Endothelial cell (in vitro differentiated cells): ENCODE data around the gene CLN3. TPM values are rescaled to one million over a fixed set of nuclear protein-coding genes. Genes with fewer than 3 reads are reported as not detected.

Experiments
- DNase-seq: peaks from one replicate; pipeline ENCODE4 v3.0.0; 2021; ENCODE audit warnings: low spot score
- H3K27ac Mint-ChIP-seq: one replicate; pipeline ENCODE4 v1.8.0; 2021; ENCODE audit warnings: mixed read lengths, inconsistent platforms; ENCODE audit not compliant: unreplicated experiment
- H3K27me3 Mint-ChIP-seq: one replicate; pipeline ENCODE4 v1.8.0; 2021; ENCODE audit warnings: mild to moderate bottlenecking, moderate library complexity, mixed read lengths, inconsistent platforms; ENCODE audit not compliant: unreplicated experiment
- H3K36me3 Mint-ChIP-seq: one replicate; pipeline ENCODE4 v1.8.0; 2021; ENCODE audit warnings: mild to moderate bottlenecking, low read depth, mixed read lengths, inconsistent platforms; ENCODE audit not compliant: unreplicated experiment
- H3K4me1 Mint-ChIP-seq: one replicate; pipeline ENCODE4 v1.8.0; 2021; ENCODE audit warnings: mild to moderate bottlenecking, mixed read lengths, inconsistent platforms; ENCODE audit not compliant: unreplicated experiment
- H3K4me3 Mint-ChIP-seq: one replicate; pipeline ENCODE4 v1.8.0; 2021; ENCODE audit warnings: mild to moderate bottlenecking, mixed read lengths, inconsistent platforms; ENCODE audit not compliant: unreplicated experiment
- H3K9me3 Mint-ChIP-seq: one replicate; pipeline ENCODE4 v1.8.0; 2021; ENCODE audit warnings: mixed read lengths, inconsistent platforms; ENCODE audit not compliant: unreplicated experiment
- CTCF ChIP-seq: fragments of 200-600 bp; sonication (generic); IDR thresholded peaks from one replicate; pipeline ENCODE4 v1.5.0; 2021; ENCODE audit warnings: antibody characterized with exemption; ENCODE audit not compliant: unreplicated experiment
- total RNA-seq: library from RNA; stranded (reverse); fragmentation: NEBNext Ultra II Directional; extraction: Animal tissue kit (Norgen Biotek cat#: 25700); gene quantifications from one replicate; pipeline ENCODE4 v1.2.1, GENCODE V29; 2021; ENCODE audit not compliant: unreplicated experiment

Gene CLN3
- total RNA-seq, 1 donor from 2014 or later, result 33.6 TPM

GRCh38 chr16:28524681-28525171 lies 32.9 kb upstream of the CLN3 start:
- H3K27ac Mint-ChIP-seq, result no peak overlapping the region
- no peaks in the 10 kb centered on the region for H3K4me1 Mint-ChIP-seq
- TF ChIP-seq CTCF, result no peak

GRCh38 chr16:28522792-28523191 lies 30.9 kb upstream of the CLN3 start:
- no peaks in the 10 kb centered on the region for H3K4me1 Mint-ChIP-seq
- H3K27me3 Mint-ChIP-seq, result no peaks in the 10 kb centered on the region
- no peaks in the 10 kb centered on the region for H3K9me3 Mint-ChIP-seq
- TF ChIP-seq CTCF, result no peak
- no peak overlapping the region for H3K27ac Mint-ChIP-seq
- no peak overlapping the region for H3K4me3 Mint-ChIP-seq
- DNase-seq, result no peak
- H3K36me3 Mint-ChIP-seq, result peaks cover 11% of the 10 kb centered on the region

More at GRCh38 chr16:28524681-28525171, 32.9 kb upstream of the CLN3 start:
- no peak for DNase-seq
- H3K9me3 Mint-ChIP-seq, result no peaks in the 10 kb centered on the region
- H3K27me3 Mint-ChIP-seq, result no peaks in the 10 kb centered on the region
- H3K36me3 Mint-ChIP-seq, result peaks cover 11% of the 10 kb centered on the region
- no peak overlapping the region for H3K4me3 Mint-ChIP-seq

- Mint-ChIP-seq H3K27ac (no peak overlapping the region), H3K27me3 (no peaks in the 10 kb centered on the region), H3K4me1 (no peaks in the 10 kb centered on the region), H3K9me3 (no peaks in the 10 kb centered on the region), H3K36me3 (peaks cover 11% of the 10 kb centered on the region), H3K4me3 (no peak overlapping the region)
- DNase-seq, result no peak
- no peak for TF ChIP-seq CTCF
These were observed 29.6 kb upstream of the CLN3 start for GRCh38 chr16:28521436-28521835.

GRCh38 chr16:28520672-28521071 lies 28.8 kb upstream of the CLN3 start:
- H3K36me3 Mint-ChIP-seq, result peaks cover 6% of the 10 kb centered on the region
- no peaks in the 10 kb centered on the region for H3K9me3 Mint-ChIP-seq
- no peaks in the 10 kb centered on the region for H3K4me1 Mint-ChIP-seq
- H3K27ac Mint-ChIP-seq, result no peak overlapping the region
- no peak overlapping the region for H3K4me3 Mint-ChIP-seq
- no peak for TF ChIP-seq CTCF
- no peak for DNase-seq
- no peaks in the 10 kb centered on the region for H3K27me3 Mint-ChIP-seq

- Mint-ChIP-seq H3K27ac (no peak overlapping the region), H3K27me3 (no peaks in the 10 kb centered on the region), H3K4me1 (no peaks in the 10 kb centered on the region), H3K36me3 (no peaks in the 10 kb centered on the region), H3K9me3 (no peaks in the 10 kb centered on the region), H3K4me3 (no peak overlapping the region)
- no peak for TF ChIP-seq CTCF
- no peak for DNase-seq
These were observed 22.4 kb upstream of the CLN3 start for GRCh38 chr16:28514246-28514645.
